Prostate gland (tissue), 2 donors: ENCODE data around the gene MT1B.

Experiments
- CTCF ChIP-seq, 4 experiments: fragments of 200-600 bp in 2 of 4; fragments of 450-650 bp in 2 of 4; sonication (generic) in 2 of 4; IDR thresholded peaks; 1 replicate in 3 of 4; 2 replicates in 1 of 4; pipeline ENCODE4 v1.5.1; 2016 to 2019; ENCODE audit warnings: antibody characterized with exemption in 4 of 4, mild to moderate bottlenecking in 2 of 4, moderate library complexity in 2 of 4
- POLR2A ChIP-seq: fragments of 450-650 bp; IDR thresholded peaks from one replicate; pipeline ENCODE4 v1.6.1; 2016; ENCODE audit warnings: antibody characterized with exemption, mild to moderate bottlenecking

GRCh38 chr16:56679818-56680217 is 28.1 kb downstream of the MT1B start:
- TF ChIP-seq CTCF (IDR thresholded peaks at IDR 0.05) (no peak), POLR2A (no peak)
